CD4-positive, alpha-beta T cell (primary cell): Measurements from ENCODE around the gene CRAMP1. TPM values are rescaled to one million over a fixed set of nuclear protein-coding genes. Genes with fewer than 3 reads are reported as not detected.

ENCODE experiments used
- ATAC-seq: fragments of 200-7000 bp; cut with Tn5 transposase; one replicate; pipeline ENCODE4 v1.10.0; 2022; ENCODE audit warnings: mild to moderate bottlenecking; ENCODE audit not compliant: poor library complexity
- CTCF ChIA-PET: fragments of 350-600 bp; sonication (Branson Sonifier 250); formaldehyde crosslinking; loops from one replicate; lab custom pipeline; 2021; ENCODE audit warnings: antibody characterized with exemption, inconsistent platforms; lab: Charles Lee
- POLR2A ChIA-PET: fragments of 350-600 bp; sonication (Branson Sonifier 250); formaldehyde crosslinking; loops from one replicate; lab custom pipeline; 2021; ENCODE audit warnings: antibody characterized with exemption, inconsistent platforms; lab: Charles Lee
- DNase-seq, 14 experiments: peaks; one replicate each; pipeline ENCODE4 v3.0.0-alpha.2; 2013 to 2020; ENCODE audit warnings: mixed read lengths in 2 of 14
- H3K27ac ChIP-seq, 2 donors: one replicate each; pipeline versions ENCODE4 v1.5.1 to v1.7.0; 2013; ENCODE audit warnings: low read length in 2 of 2, low read depth in 1 of 2, mild to moderate bottlenecking in 1 of 2
- H3K27me3 ChIP-seq, 2 experiments: 1 replicate in 1 of 2; 2 replicates in 1 of 2; pipeline versions ENCODE4 v1.6.1 to v1.7.0; 2013; ENCODE audit warnings: low read length in 2 of 2, control low read depth in 1 of 2, mild to moderate bottlenecking in 1 of 2, moderate library complexity in 1 of 2; ENCODE audit not compliant: insufficient read depth in 2 of 2, control insufficient read depth in 1 of 2
- H3K36me3 ChIP-seq: one replicate; pipeline ENCODE4 v1.6.1; 2013; ENCODE audit warnings: low read length, control low read depth; ENCODE audit not compliant: insufficient read depth
- H3K4me1 ChIP-seq: one replicate; pipeline ENCODE4 v1.6.1; 2013; ENCODE audit warnings: low read length, control low read depth; ENCODE audit not compliant: insufficient read depth
- H3K4me3 ChIP-seq: one replicate; pipeline ENCODE4 v1.5.1; 2013; ENCODE audit warnings: mild to moderate bottlenecking, low read length, moderate library complexity
- H3K9me3 ChIP-seq, 2 experiments: 1 replicate in 1 of 2; 2 replicates in 1 of 2; pipeline versions ENCODE4 v1.6.1 to v1.7.0; 2013; ENCODE audit warnings: low read length in 2 of 2, mild to moderate bottlenecking in 2 of 2, control low read depth in 1 of 2, moderate library complexity in 1 of 2; ENCODE audit not compliant: control insufficient read depth in 1 of 2, insufficient read depth in 1 of 2
- H3K27ac Mint-ChIP-seq: one replicate; pipeline ENCODE4 v1.8.0; 2020; ENCODE audit warnings: mixed read lengths
- H3K27me3 Mint-ChIP-seq: one replicate; pipeline ENCODE4 v1.8.0; 2021; ENCODE audit warnings: mixed read lengths
- H3K36me3 Mint-ChIP-seq: one replicate; pipeline ENCODE4 v1.8.0; 2021; ENCODE audit warnings: low read depth, mixed read lengths
- H3K4me1 Mint-ChIP-seq: one replicate; pipeline ENCODE4 v1.8.0; 2021; ENCODE audit warnings: low read depth, mixed read lengths
- H3K4me3 Mint-ChIP-seq: one replicate; pipeline ENCODE4 v1.8.0; 2020; ENCODE audit warnings: mild to moderate bottlenecking, mixed read lengths
- H3K9me3 Mint-ChIP-seq: one replicate; pipeline ENCODE4 v1.8.0; 2020; ENCODE audit warnings: mixed read lengths
- CTCF ChIP-seq: fragments of 200-600 bp; IDR thresholded peaks from one replicate; pipeline ENCODE4 v1.8.0; 2022; ENCODE audit warnings: antibody characterized with exemption, mild to moderate bottlenecking
- intact Hi-C, 2 experiments: fragments of 100-400 bp; cut with DNase I in 1 of 2; cut with micrococcal nuclease in 1 of 2; formaldehyde crosslinking; loops; one replicate each; pipeline versions ENCODE4 v1.15.1 to v1.9.0; 2023 to 2025; cut with DNase I, micrococcal nuclease
- total RNA-seq, 174 experiments: library from RNA in 2 of 174; stranded (reverse) in 2 of 174; gene quantifications; one replicate each; pipeline ENCODE4 v1.2.3 and lab custom pipeline; 2021 to 2026

Gene CRAMP1
- total RNA-seq, 2 experiments from 2014 or later, result 14.1 to 15.2 TPM

- no peak overlapping the region for H3K4me3 ChIP-seq
- Mint-ChIP-seq H3K27me3 (no peaks in the 10 kb centered on the region), H3K4me1 (peaks cover 4% of the 10 kb centered on the region), H3K27ac (no peak overlapping the region), H3K36me3 (peaks cover 82% of the 10 kb centered on the region), H3K4me3 (no peak overlapping the region), H3K9me3 (no peaks in the 10 kb centered on the region)
- ChIA-PET CTCF (interaction anchor here (1.0 kb wide), 1 partner anchor 13 kb away, joined by 3 read pairs; the partner anchor contains the start of gene JPT2), POLR2A (interaction anchor here (0.6 to 1.0 kb wide), 2 partner anchors 15 to 684 kb away, joined by 3 read pairs; partner anchors contain the start of gene MAPK8IP3)
- ATAC-seq, result no peak
- H3K27ac ChIP-seq, result no peak overlapping the region
- intact Hi-C loops, result no loop called here
- no peak for DNase-seq
- TF ChIP-seq CTCF, result no peak
- peaks cover 82% of the 10 kb centered on the region for H3K36me3 ChIP-seq
- H3K27me3 ChIP-seq, result no peaks in the 10 kb centered on the region
- H3K9me3 ChIP-seq, result no peaks in the 10 kb centered on the region
- H3K4me1 ChIP-seq, result no peaks in the 10 kb centered on the region
Measured at GRCh38 chr16:1690810-1691209, 78.7 kb downstream of the CRAMP1 start.

- no peak for ATAC-seq
- Mint-ChIP-seq H3K36me3 (peaks cover 82% of the 10 kb centered on the region), H3K27me3 (no peaks in the 10 kb centered on the region)
Measured at GRCh38 chr16:1691276-1691675, 79.1 kb downstream of the CRAMP1 start.

GRCh38 chr16:1691956-1692355 lies 79.8 kb downstream of the CRAMP1 start:
- Histone ChIP-seq H3K36me3 (peaks cover 82% of the 10 kb centered on the region), H3K9me3 (no peaks in the 10 kb centered on the region), H3K27ac (no peak overlapping the region), H3K4me1 (no peaks in the 10 kb centered on the region), H3K27me3 (no peaks in the 10 kb centered on the region), H3K4me3 (no peak overlapping the region)
- H3K36me3 Mint-ChIP-seq, result peaks cover 81% of the 10 kb centered on the region
- ATAC-seq, result no peak
- ChIA-PET POLR2A (no interaction called here), CTCF (no interaction called here)
- TF ChIP-seq CTCF, result no peak
- H3K9me3 Mint-ChIP-seq, result no peaks in the 10 kb centered on the region
- H3K27me3 Mint-ChIP-seq, result no peaks in the 10 kb centered on the region
- H3K4me3 Mint-ChIP-seq, result no peak overlapping the region
- DNase-seq, result no peak
- no peak overlapping the region for H3K27ac Mint-ChIP-seq
- peaks cover 4% of the 10 kb centered on the region for H3K4me1 Mint-ChIP-seq
- intact Hi-C loops, result no loop called here

More at GRCh38 chr16:1691276-1691675, 79.1 kb downstream of the CRAMP1 start:
- Mint-ChIP-seq H3K4me3 (no peak overlapping the region), H3K27ac (no peak overlapping the region), H3K4me1 (peaks cover 4% of the 10 kb centered on the region), H3K9me3 (no peaks in the 10 kb centered on the region)
- ChIA-PET POLR2A (interaction anchor here (0.6 kb wide), 1 partner anchor 685 kb away, joined by 3 read pairs; no protein-coding TSS in a partner anchor), CTCF (interaction anchor here (1.0 kb wide), 1 partner anchor 13 kb away, joined by 3 read pairs; the partner anchor contains the start of gene JPT2)
- Histone ChIP-seq H3K27me3 (no peaks in the 10 kb centered on the region), H3K4me1 (no peaks in the 10 kb centered on the region), H3K9me3 (no peaks in the 10 kb centered on the region), H3K4me3 (no peak overlapping the region), H3K27ac (no peak overlapping the region), H3K36me3 (peaks cover 81% of the 10 kb centered on the region)
- TF ChIP-seq CTCF, result no peak
- no peak for DNase-seq
- intact Hi-C loops, result no loop called here
